ENCODE data around the gene EVC.
"Not testable (repeated sequence)": the region's sequence is repeated elsewhere in the genome, so short reads cannot be mapped to it uniquely, and the experiment has no call there.

The EVC gene

GRCh38 chr4:5812506-5813229 lies 101.7 kb downstream of the EVC start:
- peak; percentile 88 for DNase-seq (ENCODE audit: low spot score)

DNA sequence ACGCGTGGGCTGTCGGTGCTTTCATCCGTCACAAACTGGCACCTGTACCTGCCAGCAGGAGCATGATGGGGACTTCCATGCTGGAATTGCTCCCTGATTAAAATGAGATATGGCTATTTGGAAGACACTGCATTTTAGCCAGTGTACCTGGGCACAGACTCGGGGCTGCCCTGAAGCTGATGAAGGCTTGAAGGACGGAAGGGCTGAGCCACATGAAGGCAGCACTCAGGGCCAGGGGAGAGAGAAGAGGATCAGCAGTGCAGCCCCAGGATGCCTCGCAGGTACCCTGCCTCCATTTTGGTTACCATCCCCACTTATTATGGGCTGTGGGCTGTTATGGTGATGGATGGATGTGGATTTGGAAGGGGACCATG lies 102.9 kb downstream of the EVC start:
- no peak for DNase-seq (ENCODE audit: low spot score)

DNA sequence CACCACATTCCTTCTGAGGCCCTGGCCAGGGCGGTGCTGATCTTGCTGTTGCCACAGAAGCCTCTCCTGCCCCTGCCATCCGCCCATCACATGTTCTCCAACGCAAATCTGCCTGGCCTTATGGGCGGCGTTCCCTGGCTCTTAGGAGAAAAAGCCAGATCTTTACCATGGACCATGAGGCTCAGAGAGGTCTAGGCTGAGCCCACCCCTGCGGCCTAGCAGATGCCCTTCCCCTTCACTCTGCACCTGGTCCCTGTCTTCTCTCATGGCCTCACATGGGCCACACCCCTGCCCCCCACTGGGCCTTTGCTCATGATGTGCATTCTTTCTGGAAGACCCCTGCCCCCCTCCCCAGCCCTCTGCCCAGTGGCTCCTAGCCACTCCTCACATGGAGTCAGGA lies 103.4 kb downstream of the EVC start:
- no peak for DNase-seq (ENCODE audit: low spot score)

DNA sequence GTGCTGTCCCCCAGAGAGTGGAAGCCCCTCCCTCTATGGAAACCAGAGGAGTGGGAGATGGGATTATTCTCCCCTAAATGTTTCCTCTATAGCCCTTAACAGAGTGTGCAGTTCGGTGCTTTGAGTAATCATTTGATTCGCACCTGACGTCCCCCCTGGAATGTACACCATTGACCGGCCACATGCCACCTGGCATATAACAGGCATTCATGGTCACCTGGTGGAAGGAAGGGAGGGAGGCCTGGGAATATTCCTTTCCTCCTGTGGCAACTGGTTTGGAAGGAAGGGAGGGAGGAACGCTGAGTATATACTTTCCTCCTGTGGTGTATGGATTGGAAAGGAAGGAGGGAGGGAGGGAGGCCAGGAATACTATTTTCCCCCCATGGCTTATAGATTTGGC lies 104.6 kb downstream of the EVC start:
- DNase-seq (ENCODE audit: low spot score) = no peak

GRCh38 chr4:5816101-5816500 lies 105.1 kb downstream of the EVC start:
- no peak for DNase-seq (ENCODE audit: low spot score)

DNA sequence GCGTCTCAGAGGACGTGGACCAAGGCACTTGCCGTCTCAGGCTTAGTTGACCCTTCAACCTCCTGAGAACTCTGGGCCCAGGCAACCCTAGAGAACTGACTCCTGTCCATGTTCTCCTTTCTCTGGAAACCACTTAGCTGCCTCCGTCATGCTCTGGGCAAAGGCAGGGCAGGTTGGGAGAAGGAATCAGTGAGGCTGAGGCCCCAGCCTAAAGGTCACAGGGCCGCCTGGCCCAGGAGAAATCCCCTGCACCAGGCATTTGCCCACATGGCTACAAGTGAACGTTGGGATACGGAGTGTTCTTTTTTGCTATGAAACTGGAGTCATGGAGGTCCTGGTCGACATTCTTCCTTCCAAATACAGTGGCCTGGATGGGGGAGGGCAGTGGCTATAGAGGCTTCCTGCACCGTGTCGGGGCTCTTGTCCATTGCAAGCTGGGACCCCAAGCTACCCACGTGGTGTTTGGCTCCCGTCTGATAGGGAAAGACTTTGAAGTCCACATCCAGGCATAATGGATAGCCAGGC lies 105.9 kb downstream of the EVC start:
- DNase-seq (ENCODE audit: low spot score) = no peak

- peak; percentile 57 for DNase-seq (ENCODE audit: low spot score)
These were observed 110.8 kb downstream of the EVC start for GRCh38 chr4:5821665-5822358.

GRCh38 chr4:5822619-5823018 lies 111.6 kb downstream of the EVC start:
- DNase-seq (ENCODE audit: low spot score) = no peak

DNA sequence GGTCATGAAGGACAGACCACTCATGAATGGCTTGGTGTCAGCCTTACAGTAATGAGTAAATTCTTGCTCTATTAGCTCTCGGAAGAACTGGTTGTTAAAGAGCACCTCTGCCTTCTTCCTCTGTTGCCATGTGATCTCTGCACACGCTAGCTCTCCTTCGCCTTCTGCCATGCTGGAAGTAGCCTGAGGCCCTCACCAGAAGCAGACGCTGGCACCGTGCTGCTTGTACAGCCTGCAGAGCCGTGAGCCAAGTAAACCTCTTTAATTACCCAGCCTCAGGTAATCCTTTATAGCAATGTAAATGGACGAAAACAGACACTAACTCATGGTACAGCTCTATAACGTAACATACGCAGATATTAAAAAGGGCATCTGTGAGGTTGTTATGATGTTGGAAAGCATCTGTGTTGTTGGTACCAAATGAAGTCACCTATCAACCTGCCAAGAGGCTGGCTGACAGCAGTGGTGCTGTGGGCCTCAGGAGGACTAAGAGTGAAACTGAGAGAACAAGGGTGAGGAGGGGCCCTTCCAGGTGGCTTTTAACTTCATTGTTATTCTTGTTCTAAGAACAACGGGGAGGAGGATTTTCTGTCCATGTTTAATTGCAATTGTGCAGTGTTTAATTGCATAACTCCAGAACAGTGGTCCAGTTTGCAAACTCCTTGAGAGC lies 112.7 kb downstream of the EVC start:
- no peak for DNase-seq (ENCODE audit: low spot score)

DNA sequence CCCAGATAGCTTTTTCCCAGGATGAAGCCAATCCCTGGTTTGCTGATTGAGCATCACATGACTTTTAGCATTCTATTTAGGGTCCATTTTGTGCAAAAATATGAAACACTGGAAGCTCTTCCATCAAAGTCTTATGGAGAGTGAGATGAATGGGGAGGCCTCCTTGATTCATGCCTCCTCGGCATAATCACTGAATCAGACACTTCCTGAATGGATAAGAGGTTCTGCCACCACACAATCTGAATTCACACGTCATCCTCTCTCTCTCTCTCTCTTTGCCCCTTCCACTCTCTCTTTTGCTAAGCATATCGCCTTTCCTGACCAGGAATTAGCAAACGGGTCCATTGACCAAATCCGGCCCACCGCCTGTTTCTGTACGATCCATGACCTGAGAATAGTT lies 113.2 kb downstream of the EVC start:
- no peak for DNase-seq (ENCODE audit: low spot score)

GRCh38 chr4:5824635-5825034 lies 113.6 kb downstream of the EVC start:
- DNase-seq (ENCODE audit: low spot score) = peak; percentile 76

GRCh38 chr4:5825321-5826041 lies 114.5 kb downstream of the EVC start:
- DNase-seq (ENCODE audit: low spot score) = no peak

GRCh38 chr4:5826437-5827107 lies 115.6 kb downstream of the EVC start:
- no peak for DNase-seq (ENCODE audit: low spot score)

- peak; percentile 78 for DNase-seq (ENCODE audit: low spot score)
These were observed 116.4 kb downstream of the EVC start for GRCh38 chr4:5827108-5828004.

DNA sequence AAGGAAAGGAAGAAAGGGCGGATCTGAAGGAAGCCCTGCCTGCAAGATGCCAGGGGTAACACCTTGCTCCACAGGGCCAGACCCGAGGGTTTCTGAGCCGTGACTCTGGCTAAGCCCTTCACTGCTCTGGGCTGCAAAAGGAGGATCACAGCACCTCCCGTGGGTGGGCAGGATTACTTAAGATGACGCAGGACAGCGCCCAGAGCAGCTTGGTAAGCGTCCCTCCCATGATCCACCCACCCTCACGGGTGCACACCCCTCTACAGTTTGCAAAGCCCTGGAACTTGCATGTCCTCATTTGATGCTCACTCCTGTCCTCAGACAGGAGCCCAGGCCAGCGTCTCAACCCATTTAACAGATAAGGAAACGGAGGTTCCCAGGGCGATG lies 117.0 kb downstream of the EVC start:
- no peak for DNase-seq (ENCODE audit: low spot score)

DNA sequence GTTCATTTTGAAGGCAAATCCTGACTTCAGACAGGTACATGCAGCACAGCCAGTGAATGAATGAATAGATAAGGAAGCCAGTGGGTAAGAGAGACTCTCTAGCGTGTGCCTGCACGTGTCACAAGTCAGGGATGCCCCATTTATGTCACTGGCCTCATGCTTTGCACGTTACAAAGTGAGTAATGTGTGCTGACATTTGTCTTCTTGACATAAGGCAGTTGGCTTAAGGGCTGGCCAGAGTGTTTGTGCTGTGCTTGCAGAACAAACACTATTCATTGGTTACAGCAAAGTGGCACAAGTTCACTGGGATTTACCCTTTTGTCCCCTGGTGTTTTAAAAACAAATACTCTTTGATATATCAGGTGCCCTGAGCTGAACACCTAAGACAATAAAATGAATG lies 125.9 kb downstream of the EVC start:
- DNase-seq (ENCODE audit: low spot score) = no peak

- DNase-seq (ENCODE audit: low spot score) = not testable (repeated sequence)
These were observed 126.5 kb downstream of the EVC start for GRCh38 chr4:5837483-5837882.

DNA sequence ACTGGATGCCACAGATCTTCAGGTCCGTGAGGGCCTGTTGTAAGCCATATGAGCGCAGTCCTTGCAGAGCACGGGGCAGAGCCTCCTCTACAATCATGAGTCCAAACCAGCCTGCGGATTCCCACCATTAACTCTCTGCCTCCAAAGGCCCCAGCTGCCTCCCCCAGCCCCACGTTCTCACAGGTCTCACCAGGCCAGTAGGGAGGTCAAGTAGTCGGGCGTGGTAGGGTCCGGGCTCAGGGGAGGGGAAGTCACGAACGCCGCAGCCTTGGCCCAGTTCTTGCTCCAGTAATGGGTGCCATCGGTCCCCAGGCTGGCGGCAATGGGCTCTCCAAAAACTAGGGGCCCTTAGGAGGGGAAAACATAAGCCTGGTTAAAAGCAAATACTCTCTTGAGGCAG lies 128.3 kb downstream of the EVC start:
- no peak for DNase-seq (ENCODE audit: low spot score)

- DNase-seq (ENCODE audit: low spot score) = peak; percentile 69
These were observed 129.0 kb downstream of the EVC start for GRCh38 chr4:5839751-5840674.

- DNase-seq (ENCODE audit: low spot score) = no peak
These were observed 131.5 kb downstream of the EVC start for GRCh38 chr4:5842456-5842855.
